Lower lobe of right lung (tissue), 2 donors: ENCODE data around the gene HBB. TPM values are rescaled to one million over a fixed set of nuclear protein-coding genes. Genes with fewer than 3 reads are reported as not detected.
"Not testable (repeated sequence)": the region's sequence is repeated elsewhere in the genome, so short reads cannot be mapped to it uniquely, and the experiment has no call there.

ENCODE experiments used
- ATAC-seq, 2 donors: fragments of 200-7000 bp; cut with Tn5 transposase; one replicate each; pipeline ENCODE4 v1.9.1; 2020 to 2022; ENCODE audit warnings: mild to moderate bottlenecking in 2 of 2, moderate library complexity in 2 of 2
- DNase-seq: peaks from one replicate; pipeline ENCODE4 v3.0.0-alpha.2; 2020
- H3K27ac ChIP-seq: fragments of 200-600 bp; one replicate; pipeline ENCODE4 v1.8.0; 2022
- H3K27me3 ChIP-seq: fragments of 200-600 bp; one replicate; pipeline ENCODE4 v1.8.0; 2022; ENCODE audit warnings: low read depth
- H3K36me3 ChIP-seq: fragments of 200-600 bp; one replicate; pipeline ENCODE4 v1.8.0; 2022; ENCODE audit warnings: mild to moderate bottlenecking
- H3K4me1 ChIP-seq: fragments of 200-600 bp; one replicate; pipeline ENCODE4 v1.8.0; 2022
- H3K4me3 ChIP-seq: fragments of 200-600 bp; one replicate; pipeline ENCODE4 v1.8.0; 2022; ENCODE audit warnings: mild to moderate bottlenecking
- H3K9me3 ChIP-seq: fragments of 200-600 bp; one replicate; pipeline ENCODE4 v1.8.0; 2022
- CTCF ChIP-seq: fragments of 200-600 bp; IDR thresholded peaks from one replicate; pipeline ENCODE4 v1.8.0; 2022; ENCODE audit warnings: antibody characterized with exemption, mild to moderate bottlenecking
- intact Hi-C: fragments of 100-400 bp; cut with DNase I; formaldehyde crosslinking; loops from one replicate; pipeline ENCODE4 v1.11.0; 2022
- total RNA-seq: library from RNA; stranded (reverse); fragmentation: NEBNext Ultra II Directional; extraction: Animal tissue kit (Norgen Biotek cat#: 25700); gene quantifications from one replicate; pipeline ENCODE4 v1.2.1, GENCODE V29; 2021
- donor health status: DM: no; HTN: yes; CAD: no; lungs with severe emphysema.

The HBB gene
- total RNA-seq, 1 donor from 2014 or later = 323 TPM

DNA sequence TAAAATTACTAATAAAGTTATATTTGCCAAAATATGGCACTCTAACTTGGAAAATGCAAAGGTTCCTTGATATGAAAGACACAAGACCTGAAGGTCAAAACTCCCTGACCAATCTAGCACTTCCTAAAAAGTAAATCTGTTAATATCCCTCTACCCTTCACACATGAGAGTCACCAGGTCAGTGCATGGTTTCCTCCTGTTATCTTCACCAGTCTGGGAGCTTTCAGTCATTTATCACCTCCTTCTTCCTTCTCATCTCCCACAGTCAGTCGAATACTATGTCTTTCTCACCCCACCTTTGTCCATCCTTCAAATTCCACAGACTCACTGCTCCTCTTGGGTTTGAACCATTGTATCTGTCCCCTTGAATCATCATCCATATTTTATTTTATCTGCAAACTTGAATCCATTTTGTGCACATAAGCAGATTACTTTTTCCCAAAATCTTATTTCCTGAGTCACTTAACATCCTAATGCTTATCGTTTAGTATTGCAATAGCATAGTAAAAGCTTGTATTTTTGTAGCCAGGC lies 40.2 kb upstream of the HBB start:
- DNase-seq (no peak), ATAC-seq (no peak)
- H3K27me3 ChIP-seq = no peaks in the 10 kb centered on the region
- H3K9me3 ChIP-seq = no peaks in the 10 kb centered on the region
- no peak overlapping the region for H3K27ac ChIP-seq
- H3K4me1 ChIP-seq = no peaks in the 10 kb centered on the region
- no peak overlapping the region for H3K4me3 ChIP-seq
- TF ChIP-seq CTCF = no peak
- H3K36me3 ChIP-seq = no peaks in the 10 kb centered on the region
- intact Hi-C loops = no loop called here

DNA sequence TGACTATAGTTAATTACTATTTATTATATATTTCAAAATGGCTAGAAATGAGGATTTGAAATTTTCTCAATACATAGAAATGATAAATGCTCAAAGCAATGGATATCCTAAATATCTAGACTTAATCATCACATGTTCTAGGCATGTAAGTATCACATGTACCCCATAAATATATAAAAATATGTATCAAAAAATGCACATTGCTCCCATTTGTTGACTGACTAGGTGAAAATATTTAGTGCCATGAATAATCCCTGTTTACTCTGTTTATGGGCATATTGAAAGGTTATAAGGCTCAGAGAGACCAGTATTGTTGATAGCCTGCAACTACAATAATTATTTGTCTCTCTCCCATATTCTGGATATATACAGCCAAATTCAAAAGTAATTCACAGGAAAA lies 39.7 kb upstream of the HBB start:
- no peak overlapping the region for H3K4me3 ChIP-seq
- no peak overlapping the region for H3K27ac ChIP-seq
- no peaks in the 10 kb centered on the region for H3K27me3 ChIP-seq
- no peaks in the 10 kb centered on the region for H3K9me3 ChIP-seq
- intact Hi-C loops = no loop called here
- no peaks in the 10 kb centered on the region for H3K4me1 ChIP-seq
- no peaks in the 10 kb centered on the region for H3K36me3 ChIP-seq
- no peak for DNase-seq
- no peak for ATAC-seq
- TF ChIP-seq CTCF = no peak

DNA sequence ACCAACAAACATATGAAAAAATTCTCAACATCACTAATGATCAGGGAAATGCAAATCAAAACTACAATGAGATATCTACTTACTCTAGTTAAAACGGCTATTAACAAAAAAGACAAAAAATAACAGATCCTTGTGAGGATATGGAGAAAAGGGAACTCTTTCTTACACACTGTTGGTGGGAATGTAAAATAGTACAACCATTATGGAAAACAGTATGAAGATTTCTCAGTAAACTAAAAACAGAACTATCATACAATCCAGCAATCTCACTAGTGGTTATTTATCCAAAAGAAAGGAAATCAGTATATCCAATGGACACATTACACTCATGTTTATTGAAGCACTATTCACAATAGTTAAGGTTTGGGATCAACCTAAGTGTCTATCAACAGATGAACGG lies 39.0 kb upstream of the HBB start:
- no peak for DNase-seq
- no peak overlapping the region for H3K4me3 ChIP-seq
- no peaks in the 10 kb centered on the region for H3K4me1 ChIP-seq
- no peak overlapping the region for H3K27ac ChIP-seq
- no peak for TF ChIP-seq CTCF
- no peak for ATAC-seq
- intact Hi-C loops = no loop called here
- no peaks in the 10 kb centered on the region for H3K9me3 ChIP-seq
- H3K27me3 ChIP-seq = no peaks in the 10 kb centered on the region
- no peaks in the 10 kb centered on the region for H3K36me3 ChIP-seq

DNA sequence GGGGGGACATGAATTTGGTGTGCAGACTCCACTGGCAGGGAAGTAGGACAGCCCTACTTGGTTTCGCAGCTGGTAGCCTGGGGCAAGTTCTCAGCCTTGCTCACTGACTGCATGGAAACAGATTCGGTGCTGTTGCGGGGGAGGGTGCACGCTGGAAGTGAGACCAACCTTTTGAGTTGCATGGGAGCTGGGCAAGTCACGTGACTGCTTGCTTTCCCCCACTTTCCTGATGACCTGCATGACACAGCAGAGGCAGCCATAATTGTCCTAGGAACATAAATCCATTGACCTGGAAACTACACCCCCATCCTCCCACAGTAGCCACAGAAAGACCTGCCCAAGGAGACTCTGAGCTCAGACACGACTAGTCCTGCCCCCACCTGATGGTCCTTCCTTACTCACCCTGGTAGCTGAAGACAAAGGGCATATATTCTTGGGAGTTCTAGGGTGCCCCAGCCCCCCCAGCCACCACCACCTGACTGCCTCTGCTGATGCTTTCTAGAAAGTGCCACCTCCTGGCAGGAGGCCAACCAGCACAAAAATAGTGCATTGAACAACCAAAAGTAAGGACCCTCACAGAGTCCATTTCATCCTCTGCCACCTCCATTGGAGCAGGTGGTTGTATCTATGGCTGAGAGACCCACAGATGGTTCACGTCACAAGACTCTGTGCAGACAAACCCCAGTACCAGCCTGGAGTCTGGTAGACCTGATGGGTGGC lies 31.8 kb upstream of the HBB start:
- DNase-seq (no peak), ATAC-seq (no peak)
- intact Hi-C loops = no loop called here
- Histone ChIP-seq H3K4me3 (no peak overlapping the region), H3K27ac (no peak overlapping the region), H3K9me3 (no peaks in the 10 kb centered on the region), H3K4me1 (no peaks in the 10 kb centered on the region), H3K36me3 (no peaks in the 10 kb centered on the region), H3K27me3 (no peaks in the 10 kb centered on the region)
- no peak for TF ChIP-seq CTCF

GRCh38 chr11:5257296-5257695 lies 30.4 kb upstream of the HBB start:
- TF ChIP-seq CTCF = no peak
- H3K27ac ChIP-seq = no peak overlapping the region
- no peaks in the 10 kb centered on the region for H3K36me3 ChIP-seq
- DNase-seq (no peak), ATAC-seq (no peak)
- H3K4me3 ChIP-seq = no peak overlapping the region
- no peaks in the 10 kb centered on the region for H3K9me3 ChIP-seq
- intact Hi-C loops = no loop called here
- H3K27me3 ChIP-seq = no peaks in the 10 kb centered on the region
- H3K4me1 ChIP-seq = no peaks in the 10 kb centered on the region

GRCh38 chr11:5254646-5255413 lies 28.0 kb upstream of the HBB start, which contains the start of gene HBG2:
Gene HBG2, minus strand, starts transcription at chr11:5254781. Its CDS starts 53 bp downstream, at chr11:5254728.
- intact Hi-C loops, H3K36me3 ChIP-seq, H3K27me3 ChIP-seq, DNase-seq, H3K9me3 ChIP-seq, H3K4me1 ChIP-seq, H3K27ac ChIP-seq, H3K4me3 ChIP-seq: not testable (repeated sequence)
- ATAC-seq = peak in 1 of 2 donors; percentile 37

- ATAC-seq, H3K4me1 ChIP-seq, intact Hi-C loops, H3K4me3 ChIP-seq, H3K9me3 ChIP-seq, H3K27ac ChIP-seq, DNase-seq, H3K27me3 ChIP-seq, H3K36me3 ChIP-seq: not testable (repeated sequence)
These were observed 27.2 kb upstream of the HBB start for GRCh38 chr11:5254023-5254422.

- H3K27me3 ChIP-seq, H3K27ac ChIP-seq, DNase-seq, ATAC-seq, H3K4me1 ChIP-seq, H3K4me3 ChIP-seq, H3K36me3 ChIP-seq, H3K9me3 ChIP-seq, intact Hi-C loops: not testable (repeated sequence)
These were observed 26.6 kb upstream of the HBB start for GRCh38 chr11:5253440-5253839.
